ENCODE results near the gene PPP6R2.
A peak's percentile ranks its signal among the peaks of the same experiment; 100 is the strongest.

DNA sequence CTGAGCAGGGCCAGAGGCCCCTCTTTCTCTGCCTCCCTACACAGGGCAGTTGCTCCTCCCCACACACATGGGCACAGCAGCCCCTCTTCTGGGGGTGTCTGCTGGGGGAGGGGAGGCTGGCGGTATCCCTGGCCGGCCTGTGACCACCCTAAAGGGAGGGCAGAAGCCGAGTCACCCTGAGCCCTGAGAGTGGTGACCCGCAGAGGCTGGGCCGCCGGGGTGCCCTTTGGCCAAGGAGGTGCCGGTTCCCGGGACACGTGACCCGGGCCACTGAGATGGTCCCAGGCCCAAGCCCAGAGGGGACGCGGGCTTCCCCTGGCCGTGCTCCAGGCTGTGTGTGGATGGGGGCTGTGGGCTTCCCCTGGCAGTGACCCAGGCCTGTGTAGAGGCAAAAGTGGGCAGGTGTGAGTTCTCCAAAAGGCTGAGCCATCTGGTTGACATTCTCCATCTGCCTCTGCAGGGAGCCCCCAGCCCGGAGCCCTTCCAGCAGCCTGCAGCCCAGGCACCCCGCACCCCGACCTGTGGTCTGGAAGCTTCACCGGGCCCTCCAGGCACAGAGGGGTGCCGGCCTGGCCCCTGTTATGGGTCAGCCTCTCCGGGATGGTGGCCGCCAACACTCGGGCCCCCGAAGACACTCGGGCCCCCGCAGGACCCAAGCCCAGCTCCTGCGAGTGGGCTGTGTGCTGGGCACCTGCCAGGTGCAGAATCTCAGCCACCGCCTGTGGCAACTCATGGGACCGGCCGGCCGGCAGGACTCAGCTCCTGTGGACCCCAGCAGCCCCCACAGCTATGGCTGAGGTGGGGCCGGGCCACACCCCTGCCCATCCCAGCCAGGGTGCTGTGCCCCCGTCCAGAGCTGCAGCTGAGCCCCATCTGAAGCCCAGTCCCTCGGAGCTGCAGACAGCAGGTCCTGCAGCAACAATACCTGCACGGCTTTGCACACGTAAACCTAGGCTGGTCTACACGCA lies 139.3 kb downstream of the PPP6R2 start:
- no peak for TF ChIP-seq CEBPB (IDR thresholded peaks at IDR 0.05; ENCODE audit: low read depth, low read length)
- TF ChIP-seq, protein P1, sequence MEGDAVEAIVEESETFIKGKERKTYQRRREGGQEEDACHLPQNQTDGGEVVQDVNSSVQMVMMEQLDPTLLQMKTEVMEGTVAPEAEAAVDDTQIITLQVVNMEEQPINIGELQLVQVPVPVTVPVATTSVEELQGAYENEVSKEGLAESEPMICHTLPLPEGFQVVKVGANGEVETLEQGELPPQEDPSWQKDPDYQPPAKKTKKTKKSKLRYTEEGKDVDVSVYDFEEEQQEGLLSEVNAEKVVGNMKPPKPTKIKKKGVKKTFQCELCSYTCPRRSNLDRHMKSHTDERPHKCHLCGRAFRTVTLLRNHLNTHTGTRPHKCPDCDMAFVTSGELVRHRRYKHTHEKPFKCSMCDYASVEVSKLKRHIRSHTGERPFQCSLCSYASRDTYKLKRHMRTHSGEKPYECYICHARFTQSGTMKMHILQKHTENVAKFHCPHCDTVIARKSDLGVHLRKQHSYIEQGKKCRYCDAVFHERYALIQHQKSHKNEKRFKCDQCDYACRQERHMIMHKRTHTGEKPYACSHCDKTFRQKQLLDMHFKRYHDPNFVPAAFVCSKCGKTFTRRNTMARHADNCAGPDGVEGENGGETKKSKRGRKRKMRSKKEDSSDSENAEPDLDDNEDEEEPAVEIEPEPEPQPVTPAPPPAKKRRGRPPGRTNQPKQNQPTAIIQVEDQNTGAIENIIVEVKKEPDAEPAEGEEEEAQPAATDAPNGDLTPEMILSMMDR (conservative IDR thresholded peaks at IDR 0.05; ENCODE audit: low read depth, low read length), result no peak
- TF ChIP-seq RAD21 (IDR thresholded peaks at IDR 0.05; ENCODE audit: low read length), result no peak
- TF ChIP-seq MAFK (IDR thresholded peaks at IDR 0.05; ENCODE audit: low read depth, low read length), result no peak
- no peak for TF ChIP-seq POLR2A (IDR thresholded peaks at IDR 0.05; ENCODE audit: low read depth, low read length)
- no peak for TF ChIP-seq RCOR1 (IDR thresholded peaks at IDR 0.05; ENCODE audit: insufficient replicate concordance, low read length)
- TF ChIP-seq MAZ (IDR thresholded peaks at IDR 0.05; ENCODE audit: borderline replicate concordance, low read depth, low read length), result peak; percentile 32; the same call in 1 of the 2 replicates
- no peak for TF ChIP-seq MXI1 (IDR thresholded peaks at IDR 0.05; ENCODE audit: borderline replicate concordance, low read depth, low read length)
